Brain microvascular endothelial cell (primary cell): ENCODE results near the gene TFR2.

Experiments
- DNase-seq: peaks from one replicate; pipeline ENCODE4 v3.0.0-alpha.2; 2020
- H3K27ac ChIP-seq: fragments of 250-450 bp; sonication (Bioruptor Pico); 2 replicates; pipeline ENCODE4 v1.5.1; 2020; ENCODE audit warnings: mild to moderate bottlenecking, moderate library complexity
- H3K27me3 ChIP-seq: fragments of 250-450 bp; sonication (Bioruptor Pico); replicated peaks from 2 replicates; pipeline ENCODE4 v1.5.1; 2020; ENCODE audit warnings: mild to moderate bottlenecking
- H3K36me3 ChIP-seq: fragments of 250-450 bp; sonication (Bioruptor Pico); replicated peaks from 2 replicates; pipeline ENCODE4 v1.5.1; 2020; ENCODE audit warnings: mild to moderate bottlenecking
- H3K4me3 ChIP-seq: 2 replicates; pipeline ENCODE4 v1.5.1; 2011; ENCODE audit warnings: low read depth, mild to moderate bottlenecking, control low read depth, low read length, moderate library complexity
- in situ Hi-C: cut with HindIII; loops from 2 replicates; pipeline ENCODE4 v1.10.0; 2017; ENCODE audit warnings: low sequenced_read_pairs, low pct_ligation_motif_present
- TF ChIP-seq, protein P1 (sequence below): IDR thresholded peaks from 2 replicates; pipeline ENCODE4 v1.5.1; 2011; ENCODE audit warnings: low read depth, mild to moderate bottlenecking, moderate library complexity, low read length, control low read depth, inconsistent platforms; ENCODE audit errors: missing control alignments

TFR2 gene

DNA sequence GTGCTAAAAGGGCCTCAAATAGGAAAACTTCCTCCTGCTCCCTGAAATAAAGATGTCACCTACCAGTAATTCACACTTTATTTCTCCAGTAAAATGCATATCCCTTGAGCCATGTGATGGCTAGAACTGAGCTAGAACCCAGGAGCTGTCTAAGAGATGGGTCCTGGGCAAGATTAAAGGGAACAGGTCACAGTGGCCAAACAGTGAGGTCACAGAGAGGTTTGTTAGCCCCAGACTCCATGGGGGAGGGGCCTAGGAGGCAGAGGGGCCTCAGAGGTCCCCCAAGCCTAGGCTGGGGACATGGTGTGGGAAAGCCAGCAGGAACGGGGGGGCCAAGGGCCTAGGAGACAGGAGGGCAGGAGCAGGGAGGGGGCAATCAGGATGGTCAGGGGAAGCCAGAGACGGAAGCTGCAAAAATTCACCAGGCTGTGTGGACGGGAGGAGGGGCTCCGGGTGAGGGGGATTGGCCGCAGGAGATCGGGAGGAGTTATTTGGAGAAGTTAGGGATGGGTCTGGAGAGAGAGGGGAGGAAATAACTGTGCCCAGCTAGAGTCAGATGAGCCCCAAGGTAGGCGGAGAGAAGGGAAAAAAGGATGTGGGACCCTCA is 51.9 kb downstream of the TFR2 start:
- H3K27me3 ChIP-seq = no peaks in the 10 kb centered on the region

DNA sequence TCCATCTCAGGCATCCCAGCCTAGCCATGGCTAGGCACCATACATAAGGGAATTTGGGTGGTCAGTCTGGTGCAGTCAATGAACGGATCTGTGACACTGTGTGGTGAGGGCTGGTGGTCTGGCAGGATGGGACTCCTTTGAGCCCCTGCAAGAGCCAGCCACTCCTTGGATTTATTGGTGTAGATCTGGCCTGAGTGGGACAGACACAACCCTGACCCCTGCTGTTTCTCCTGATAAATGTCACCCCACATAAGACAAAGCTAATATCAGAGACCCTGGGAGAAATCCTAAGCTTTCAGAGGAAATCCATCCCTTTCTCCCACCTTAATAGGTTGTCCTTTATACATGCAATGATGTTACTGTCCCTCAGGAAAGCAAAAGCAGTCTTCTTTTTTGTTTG is 52.9 kb downstream of the TFR2 start:
- in situ Hi-C loops = no loop called here
- Histone ChIP-seq H3K4me3 (no peak overlapping the region), H3K36me3 (no peaks in the 10 kb centered on the region), H3K27ac (no peak overlapping the region), H3K27me3 (no peaks in the 10 kb centered on the region)
- DNase-seq = peak; percentile 25
- TF ChIP-seq, protein P1, sequence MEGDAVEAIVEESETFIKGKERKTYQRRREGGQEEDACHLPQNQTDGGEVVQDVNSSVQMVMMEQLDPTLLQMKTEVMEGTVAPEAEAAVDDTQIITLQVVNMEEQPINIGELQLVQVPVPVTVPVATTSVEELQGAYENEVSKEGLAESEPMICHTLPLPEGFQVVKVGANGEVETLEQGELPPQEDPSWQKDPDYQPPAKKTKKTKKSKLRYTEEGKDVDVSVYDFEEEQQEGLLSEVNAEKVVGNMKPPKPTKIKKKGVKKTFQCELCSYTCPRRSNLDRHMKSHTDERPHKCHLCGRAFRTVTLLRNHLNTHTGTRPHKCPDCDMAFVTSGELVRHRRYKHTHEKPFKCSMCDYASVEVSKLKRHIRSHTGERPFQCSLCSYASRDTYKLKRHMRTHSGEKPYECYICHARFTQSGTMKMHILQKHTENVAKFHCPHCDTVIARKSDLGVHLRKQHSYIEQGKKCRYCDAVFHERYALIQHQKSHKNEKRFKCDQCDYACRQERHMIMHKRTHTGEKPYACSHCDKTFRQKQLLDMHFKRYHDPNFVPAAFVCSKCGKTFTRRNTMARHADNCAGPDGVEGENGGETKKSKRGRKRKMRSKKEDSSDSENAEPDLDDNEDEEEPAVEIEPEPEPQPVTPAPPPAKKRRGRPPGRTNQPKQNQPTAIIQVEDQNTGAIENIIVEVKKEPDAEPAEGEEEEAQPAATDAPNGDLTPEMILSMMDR = peak; percentile 55

More for the DNA sequence above, 51.9 kb downstream of the TFR2 start:
- in situ Hi-C loops = no loop called here
- Histone ChIP-seq H3K36me3 (no peaks in the 10 kb centered on the region), H3K27ac (no peak overlapping the region), H3K4me3 (no peak overlapping the region)
- TF ChIP-seq, protein P1 = no peak
- DNase-seq = no peak

DNA sequence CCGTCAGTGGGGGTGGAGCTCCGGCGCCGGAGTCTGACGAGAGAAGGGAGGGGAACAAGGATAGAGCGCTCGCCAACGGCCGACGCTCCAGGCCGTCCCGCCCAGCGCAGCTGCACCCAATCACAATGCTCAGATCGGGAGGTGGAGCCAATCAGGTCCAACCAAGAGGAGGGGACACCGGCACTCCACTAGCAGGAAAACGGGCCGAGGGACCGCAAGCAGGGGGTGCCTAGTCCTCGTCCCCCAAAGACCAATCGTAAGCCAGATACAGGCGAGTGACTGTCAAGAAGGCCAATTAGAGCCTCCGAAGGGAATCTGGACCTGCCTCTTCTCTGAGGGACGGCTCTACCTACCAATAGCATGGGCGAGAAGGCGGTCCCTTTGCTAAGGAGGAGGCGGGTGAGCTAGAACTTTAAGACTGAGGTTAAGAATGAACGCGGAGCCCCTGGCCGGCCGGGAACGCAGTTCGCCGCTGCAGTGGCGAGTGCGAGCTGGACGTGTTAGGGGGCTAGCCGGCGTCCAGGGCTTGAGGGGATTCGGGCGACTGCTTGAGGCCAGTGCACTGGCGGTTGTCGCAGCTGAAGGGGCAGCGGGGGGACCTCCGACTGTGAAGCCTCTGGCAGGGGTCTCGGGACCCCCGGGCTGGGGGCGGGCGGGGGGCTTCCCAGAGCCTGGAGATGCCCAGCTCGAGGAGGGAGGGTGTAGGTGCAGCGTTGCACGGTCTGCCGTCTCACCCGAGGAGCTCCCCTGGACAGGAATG is 54.9 kb downstream of the TFR2 start, which contains the start of gene FBXO24:
Gene FBXO24 (plus strand): TSS at position 63 of the 760 bp plus-strand sequence. CDS start 298 bp downstream, at position 361.
- Histone ChIP-seq H3K27ac (peak within 1 kb of the TSS; percentile 88), H3K4me3 (peak within 1 kb of the TSS; percentile 76), H3K27me3 (no peaks in the 10 kb centered on the region), H3K36me3 (peaks cover 12% of the 10 kb centered on the region)
- TF ChIP-seq, protein P1 = no peak
- peak; percentile 100 for DNase-seq
- in situ Hi-C loops = no loop called here

DNA sequence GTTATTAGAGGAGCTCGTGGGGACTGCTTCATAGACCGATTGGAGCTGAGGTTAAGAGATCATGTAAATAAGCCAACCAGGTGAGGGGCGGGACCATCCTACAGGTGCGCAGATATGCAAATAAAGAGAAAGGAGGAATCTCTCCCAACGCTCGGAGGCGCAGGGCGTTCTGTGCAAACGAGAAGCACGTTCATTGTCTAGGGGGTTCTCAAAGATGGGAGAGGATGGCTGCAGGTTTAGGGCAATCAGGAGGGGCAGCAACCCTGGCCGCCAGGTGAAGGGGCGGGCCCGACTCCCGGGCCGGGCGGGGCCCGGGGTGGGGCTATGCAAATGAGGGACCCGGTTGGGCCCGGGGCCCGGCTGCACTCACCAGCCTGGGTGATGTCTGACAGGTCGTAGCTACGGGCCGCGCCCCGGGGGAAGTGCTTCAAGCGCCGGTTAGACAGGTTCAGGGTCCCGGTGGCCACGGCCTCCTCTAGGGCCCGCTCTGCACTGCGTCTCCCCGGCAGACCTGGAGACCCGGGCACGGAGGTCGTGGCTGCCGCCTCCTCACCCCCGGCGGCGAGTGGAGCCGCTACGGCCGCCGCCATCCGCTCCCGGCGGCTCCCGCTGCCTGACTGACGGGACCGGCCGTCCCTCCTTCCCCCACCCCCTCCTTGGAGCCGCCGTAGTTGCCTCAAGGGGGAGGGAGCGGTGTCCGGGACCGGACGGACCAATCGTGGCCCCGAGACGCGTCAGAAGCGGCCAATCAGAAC is 55.7 kb downstream of the TFR2 start, which contains the start of gene LRCH4:
Gene LRCH4 (minus strand): TSS at position 619 of the 755 bp plus-strand sequence. CDS start 29 bp downstream, at position 590.
- Histone ChIP-seq H3K27me3 (no peaks in the 10 kb centered on the region), H3K27ac (peak within 1 kb of the TSS; percentile 88), H3K36me3 (peaks cover 19% of the 10 kb centered on the region), H3K4me3 (peak within 1 kb of the TSS; percentile 76)
- DNase-seq = peak; percentile 7
- in situ Hi-C loops = no loop called here
- TF ChIP-seq, protein P1 = no peak

DNA sequence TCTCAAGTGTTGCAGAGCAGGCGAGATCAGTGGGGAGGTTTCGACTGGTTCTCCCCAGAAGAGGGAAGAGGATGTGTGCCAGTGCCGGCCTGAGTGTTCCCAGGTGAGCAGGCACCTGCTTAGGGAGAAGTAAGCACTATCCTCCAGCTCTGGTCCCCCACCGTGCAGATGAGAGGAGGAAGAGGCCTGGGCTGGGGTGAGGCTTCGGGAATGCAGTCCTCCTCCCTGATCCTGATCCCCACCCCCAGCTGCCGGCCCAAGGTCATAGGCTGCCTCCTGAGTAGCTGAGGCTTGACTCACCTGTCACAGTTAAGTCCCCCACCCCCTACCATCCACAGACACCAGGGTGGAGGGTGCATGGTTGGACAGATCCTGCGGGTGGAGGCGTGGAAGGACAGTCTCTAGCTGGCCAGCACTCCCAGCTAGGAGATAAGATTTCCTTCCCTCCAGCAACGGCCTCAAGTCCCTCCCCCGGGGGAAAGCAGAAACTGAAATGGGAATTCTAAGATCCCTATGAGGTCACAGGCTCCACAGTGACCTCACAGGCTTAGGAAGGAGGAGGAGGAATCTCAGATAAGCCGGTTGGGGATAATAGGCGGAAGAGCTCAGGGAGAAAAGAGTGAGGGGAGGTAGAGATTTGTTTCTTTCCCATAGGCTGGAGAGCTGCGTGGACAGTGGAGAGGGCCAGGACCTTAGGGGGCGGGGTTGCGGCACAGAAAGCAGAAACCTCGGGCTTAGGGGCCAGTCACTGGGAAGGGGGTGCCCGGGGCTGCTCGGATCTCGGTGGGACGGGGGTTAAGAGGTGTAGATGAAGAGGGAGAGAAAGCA is 56.5 kb downstream of the TFR2 start:
- Histone ChIP-seq H3K27me3 (no peaks in the 10 kb centered on the region), H3K4me3 (peak overlapping the region; percentile 74), H3K27ac (peak overlapping the region; percentile 88), H3K36me3 (peaks cover 27% of the 10 kb centered on the region)
- DNase-seq = peak; percentile 70
- TF ChIP-seq, protein P1 = no peak
- in situ Hi-C loops = no loop called here
